ENCODE results near the gene HCLS1. TPM values are rescaled to one million over a fixed set of nuclear protein-coding genes. Genes with fewer than 3 reads are reported as not detected.

Gene HCLS1
- polyA plus RNA-seq, 1 donor (not counting 4 experiments of a cell fraction or from before 2014, with no cell fraction given), result 0.10 TPM

DNA sequence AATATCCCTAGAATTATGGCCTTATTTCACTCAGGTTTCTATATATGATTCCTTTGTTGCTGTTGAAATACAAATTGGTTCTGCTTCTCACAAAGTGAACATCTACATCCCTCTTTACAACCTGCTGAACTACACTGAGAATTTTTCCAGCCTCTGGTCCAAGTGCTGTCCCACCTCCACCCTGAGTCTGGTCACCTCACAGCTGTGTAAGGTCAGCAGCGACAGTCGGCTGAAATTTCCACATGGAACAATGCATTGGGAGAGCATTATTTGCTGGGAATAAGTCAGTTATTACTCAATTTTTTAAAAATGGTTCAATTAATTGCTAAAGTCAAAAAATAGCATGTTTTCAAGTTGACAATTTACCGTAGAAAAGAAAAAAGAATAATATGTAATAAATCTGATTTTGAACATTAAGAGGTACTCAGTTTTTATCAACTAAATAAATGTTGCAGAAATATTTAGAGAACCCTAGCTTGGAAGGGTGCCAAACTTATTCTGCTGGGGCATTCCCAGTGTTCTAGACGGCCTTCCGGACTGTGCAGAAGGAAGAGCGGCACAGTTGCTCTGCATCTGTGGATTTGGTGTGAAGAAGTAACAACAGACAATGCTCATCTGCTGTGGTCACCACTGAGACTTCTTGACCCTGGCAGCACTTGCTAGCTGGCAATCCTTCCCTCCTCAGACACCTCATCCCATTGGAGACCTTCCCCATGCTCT is 1.8 kb downstream of the HCLS1 start:
- no peak overlapping the region for H3K9ac ChIP-seq (ENCODE audit: control insufficient read depth, extremely low read depth, insufficient read depth, low read length)
- H3K4me2 ChIP-seq (ENCODE audit: control insufficient read depth, extremely low read depth, insufficient read depth, low read depth, low read length), result no peak overlapping the region
- H3K79me2 ChIP-seq (ENCODE audit: control insufficient read depth, insufficient read depth, low read length), result no peaks in the 10 kb centered on the region
- H3K36me3 ChIP-seq (ENCODE audit: control insufficient read depth in 2 of 2, extremely low read depth in 1 of 2, insufficient read depth in 2 of 2, low read length in 2 of 2), result peaks cover 2 to 3% of the 10 kb centered on the region in 2 experiments
- H3K4me1 ChIP-seq (ENCODE audit: control insufficient read depth, extremely low read depth, insufficient read depth, low read length), result peaks cover 10% of the 10 kb centered on the region
- H3K4me3 ChIP-seq (ENCODE audit: control insufficient read depth in 2 of 3, extremely low read depth in 1 of 3, insufficient read depth in 2 of 3, low read depth in 1 of 3, low read length in 3 of 3), result no peak overlapping the region
- no peaks in the 10 kb centered on the region for H3K27me3 ChIP-seq (ENCODE audit: control insufficient read depth, extremely low read depth, insufficient read depth, low read length)
- no peaks in the 10 kb centered on the region for H3K9me1 ChIP-seq (ENCODE audit: control insufficient read depth, extremely low read depth, insufficient read depth, low read length)
- no peak overlapping the region for H3K27ac ChIP-seq (ENCODE audit: control insufficient read depth, insufficient read depth, low read length)
- FAIRE-seq, result no peak
- TF ChIP-seq, protein P1, sequence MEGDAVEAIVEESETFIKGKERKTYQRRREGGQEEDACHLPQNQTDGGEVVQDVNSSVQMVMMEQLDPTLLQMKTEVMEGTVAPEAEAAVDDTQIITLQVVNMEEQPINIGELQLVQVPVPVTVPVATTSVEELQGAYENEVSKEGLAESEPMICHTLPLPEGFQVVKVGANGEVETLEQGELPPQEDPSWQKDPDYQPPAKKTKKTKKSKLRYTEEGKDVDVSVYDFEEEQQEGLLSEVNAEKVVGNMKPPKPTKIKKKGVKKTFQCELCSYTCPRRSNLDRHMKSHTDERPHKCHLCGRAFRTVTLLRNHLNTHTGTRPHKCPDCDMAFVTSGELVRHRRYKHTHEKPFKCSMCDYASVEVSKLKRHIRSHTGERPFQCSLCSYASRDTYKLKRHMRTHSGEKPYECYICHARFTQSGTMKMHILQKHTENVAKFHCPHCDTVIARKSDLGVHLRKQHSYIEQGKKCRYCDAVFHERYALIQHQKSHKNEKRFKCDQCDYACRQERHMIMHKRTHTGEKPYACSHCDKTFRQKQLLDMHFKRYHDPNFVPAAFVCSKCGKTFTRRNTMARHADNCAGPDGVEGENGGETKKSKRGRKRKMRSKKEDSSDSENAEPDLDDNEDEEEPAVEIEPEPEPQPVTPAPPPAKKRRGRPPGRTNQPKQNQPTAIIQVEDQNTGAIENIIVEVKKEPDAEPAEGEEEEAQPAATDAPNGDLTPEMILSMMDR (optimal IDR thresholded peaks at IDR 0.05 in 1 of 3, IDR thresholded peaks at IDR 0.05 in 1 of 3, conservative IDR thresholded peaks at IDR 0.05 in 1 of 3; ENCODE audit: extremely low read depth in 1 of 3, insufficient read depth in 2 of 3, low read length in 3 of 3), result no peak
- no peak for TF ChIP-seq EZH2 (IDR thresholded peaks at IDR 0.05; ENCODE audit: low read length)
- H4K20me1 ChIP-seq (ENCODE audit: control insufficient read depth, extremely low read depth, insufficient read depth, low read length), result no peaks in the 10 kb centered on the region
- H3K9me3 ChIP-seq (ENCODE audit: control insufficient read depth, low read depth, low read length), result no peaks in the 10 kb centered on the region
- H2AFZ ChIP-seq (ENCODE audit: control insufficient read depth, low read length), result no peak overlapping the region
- no peak for DNase-seq (ENCODE audit: low read depth, low spot score)
- dilution Hi-C loops (cut with MboI; ENCODE audit: extremely low pct_ligation_motif_present, low sequenced_read_pairs), result no loop called here

DNA sequence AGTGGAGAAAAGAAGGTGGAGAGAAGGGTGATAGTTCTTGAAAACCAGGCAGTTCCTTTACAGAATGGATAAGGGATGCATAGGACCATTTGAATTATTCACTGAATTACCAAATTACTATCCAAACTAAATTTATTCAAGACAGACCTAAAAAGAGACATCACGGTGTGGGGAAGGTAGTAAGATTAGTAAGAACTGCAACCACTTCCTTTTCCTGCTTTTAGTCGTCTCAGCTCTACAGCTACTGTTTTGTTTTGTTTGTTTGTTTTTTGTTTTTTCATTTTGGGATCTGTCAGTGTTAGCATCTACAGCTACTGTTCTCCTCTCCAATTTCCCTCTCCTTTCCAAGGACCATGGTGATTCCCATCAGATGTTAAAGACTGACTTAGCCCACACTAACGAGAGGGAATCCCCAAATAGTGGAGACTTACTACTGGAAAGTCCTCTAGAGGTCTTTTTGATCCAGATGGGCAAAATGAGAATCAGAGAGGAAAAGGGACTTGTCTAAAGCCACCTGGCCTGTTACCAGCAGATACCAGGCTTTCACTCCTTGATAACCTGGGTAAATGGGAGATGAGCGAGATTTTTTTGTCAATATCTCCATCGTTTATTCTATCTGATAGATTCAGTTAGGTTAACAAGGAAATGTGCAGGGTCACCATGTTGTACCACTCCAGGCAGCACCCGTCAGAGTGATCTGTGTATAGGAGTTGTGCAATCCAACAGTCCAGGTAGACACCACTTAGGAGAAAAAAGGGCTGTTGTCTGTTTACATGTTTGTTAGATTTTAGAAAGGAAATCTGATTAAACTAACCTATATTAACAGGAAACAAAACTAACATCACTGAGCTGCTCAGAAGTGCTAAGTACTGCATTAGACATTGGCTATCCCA is 6.0 kb downstream of the HCLS1 start:
- TF ChIP-seq, protein P1 (optimal IDR thresholded peaks at IDR 0.05 in 1 of 3, IDR thresholded peaks at IDR 0.05 in 1 of 3, conservative IDR thresholded peaks at IDR 0.05 in 1 of 3; ENCODE audit: extremely low read depth in 1 of 3, insufficient read depth in 2 of 3, low read length in 3 of 3), result no peak
- no peak for TF ChIP-seq EZH2 (IDR thresholded peaks at IDR 0.05; ENCODE audit: low read length)

More for the DNA sequence above, 6.0 kb downstream of the HCLS1 start:
- H3K4me3 ChIP-seq (ENCODE audit: control insufficient read depth in 2 of 3, extremely low read depth in 1 of 3, insufficient read depth in 2 of 3, low read depth in 1 of 3, low read length in 3 of 3), result no peak overlapping the region
- H3K27me3 ChIP-seq (ENCODE audit: control insufficient read depth, extremely low read depth, insufficient read depth, low read length), result no peaks in the 10 kb centered on the region
- H3K36me3 ChIP-seq (ENCODE audit: control insufficient read depth in 2 of 2, extremely low read depth in 1 of 2, insufficient read depth in 2 of 2, low read length in 2 of 2), result no peaks in the 10 kb centered on the region
- H3K9me3 ChIP-seq (ENCODE audit: control insufficient read depth, low read depth, low read length), result no peaks in the 10 kb centered on the region
- DNase-seq (ENCODE audit: low read depth, low spot score) (no peak), FAIRE-seq (no peak)
- H3K9ac ChIP-seq (ENCODE audit: control insufficient read depth, extremely low read depth, insufficient read depth, low read length), result no peak overlapping the region
- no peak overlapping the region for H2AFZ ChIP-seq (ENCODE audit: control insufficient read depth, low read length)
- no peak overlapping the region for H3K4me2 ChIP-seq (ENCODE audit: control insufficient read depth, extremely low read depth, insufficient read depth, low read depth, low read length)
- H3K27ac ChIP-seq (ENCODE audit: control insufficient read depth, insufficient read depth, low read length), result no peak overlapping the region
- dilution Hi-C loops (cut with MboI; ENCODE audit: extremely low pct_ligation_motif_present, low sequenced_read_pairs), result no loop called here
- no peaks in the 10 kb centered on the region for H3K79me2 ChIP-seq (ENCODE audit: control insufficient read depth, insufficient read depth, low read length)
- no peaks in the 10 kb centered on the region for H3K4me1 ChIP-seq (ENCODE audit: control insufficient read depth, extremely low read depth, insufficient read depth, low read length)
- H4K20me1 ChIP-seq (ENCODE audit: control insufficient read depth, extremely low read depth, insufficient read depth, low read length), result no peaks in the 10 kb centered on the region
- no peaks in the 10 kb centered on the region for H3K9me1 ChIP-seq (ENCODE audit: control insufficient read depth, extremely low read depth, insufficient read depth, low read length)

Measured in keratinocyte (primary cell).